HG03280 (cell line): ENCODE measurements around the gene PAQR5.
A peak's percentile ranks its signal among the peaks of the same experiment; 100 is the strongest.
"Not testable (repeated sequence)": the region's sequence is repeated elsewhere in the genome, so short reads cannot be mapped to it uniquely, and the experiment has no call there.

Experiments used
- ATAC-seq: cut with Tn5 transposase; IDR thresholded peaks from one replicate; pipeline ENCODE4 v1.9.1; 2021; ENCODE audit warnings: mild to moderate bottlenecking, moderate library complexity; ENCODE audit not compliant: unreplicated experiment

The PAQR5 gene

GRCh38 chr15:69415381-69415780, 116.7 kb downstream of the PAQR5 start:
- no peak for ATAC-seq

- ATAC-seq: no peak
Measured at GRCh38 chr15:69417581-69417980, 118.9 kb downstream of the PAQR5 start.

- ATAC-seq: no peak
Measured at GRCh38 chr15:69421498-69421897, 122.8 kb downstream of the PAQR5 start.

DNA sequence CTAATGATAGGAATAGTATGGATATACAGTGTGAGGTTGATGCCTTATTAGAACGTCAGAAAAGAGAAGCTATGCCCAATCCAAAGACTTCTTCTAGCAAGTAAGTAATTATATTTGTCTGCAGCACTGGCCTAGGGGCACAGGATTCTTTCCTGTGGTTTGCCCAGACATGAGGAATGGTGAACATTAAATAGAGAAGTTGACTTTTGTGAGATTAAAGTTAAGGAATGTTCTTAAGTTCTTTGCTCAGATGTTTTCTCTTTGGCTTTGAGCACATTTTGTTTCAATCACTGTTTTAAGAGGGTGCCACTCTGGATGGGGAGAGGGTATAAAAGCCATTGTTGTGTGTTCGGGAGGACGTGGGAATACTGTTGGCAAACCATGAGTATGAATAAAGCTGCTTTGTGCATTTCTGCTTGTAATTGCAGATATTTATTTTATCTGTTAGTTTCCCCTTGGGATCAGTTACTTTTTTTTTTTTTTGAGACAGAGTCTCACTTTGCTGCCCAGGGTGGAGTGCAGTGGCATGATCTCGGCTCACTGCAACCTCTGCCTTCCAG, 123.7 kb downstream of the PAQR5 start:
- no peak for ATAC-seq

DNA sequence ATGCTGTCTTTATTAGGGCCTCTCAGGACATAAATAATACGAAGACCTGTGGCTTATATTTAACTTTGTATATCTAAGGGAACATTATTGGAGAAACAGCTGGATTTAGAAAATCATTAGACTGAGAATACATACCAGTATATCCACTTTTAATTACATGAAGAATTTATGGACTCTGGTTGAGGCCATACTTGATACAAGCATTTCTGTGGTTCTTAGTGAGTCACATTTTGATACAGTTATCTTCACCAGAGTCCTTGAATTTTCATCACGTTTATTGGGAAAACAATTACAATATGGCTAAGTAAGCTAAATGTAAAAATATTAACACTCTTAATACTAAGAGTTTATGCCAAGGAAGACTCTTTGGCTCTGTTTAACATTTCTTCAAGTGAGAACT, 125.3 kb downstream of the PAQR5 start:
- no peak for ATAC-seq

DNA sequence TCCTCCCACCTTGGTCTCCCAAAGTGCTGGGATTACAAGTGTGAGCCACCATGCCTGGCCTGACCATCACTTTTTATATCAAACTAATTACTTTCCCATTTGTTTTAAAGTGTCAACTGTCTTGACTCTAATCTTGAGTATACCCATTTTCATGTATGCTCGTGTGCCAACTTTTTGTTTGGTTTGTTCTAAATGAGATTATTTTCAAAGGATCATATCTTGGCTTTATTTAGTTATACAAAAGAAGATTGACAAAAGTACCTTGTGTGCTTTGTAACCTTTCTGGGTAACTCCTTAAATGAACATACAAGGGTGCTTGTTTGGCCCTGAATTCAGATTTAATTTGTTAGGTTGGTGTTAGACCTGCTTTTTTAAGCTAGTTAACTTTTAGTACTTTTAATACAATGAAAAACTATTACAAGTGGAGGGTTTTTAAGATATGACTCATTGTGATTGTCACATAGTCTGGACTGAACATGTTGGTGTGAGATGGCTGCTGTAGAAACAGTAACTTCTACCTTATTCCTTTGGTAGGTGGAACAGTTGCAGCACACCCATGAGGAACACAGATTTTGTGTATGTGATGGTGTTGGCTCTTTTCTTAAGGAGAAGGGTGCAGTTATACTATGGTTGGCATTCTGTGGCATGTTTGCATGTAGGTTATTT, 126.2 kb downstream of the PAQR5 start:
- no peak for ATAC-seq

- no peak for ATAC-seq
Measured at GRCh38 chr15:69433831-69434230, 135.1 kb downstream of the PAQR5 start.

- ATAC-seq: no peak
Measured at GRCh38 chr15:69434238-69434637, 135.5 kb downstream of the PAQR5 start.

DNA sequence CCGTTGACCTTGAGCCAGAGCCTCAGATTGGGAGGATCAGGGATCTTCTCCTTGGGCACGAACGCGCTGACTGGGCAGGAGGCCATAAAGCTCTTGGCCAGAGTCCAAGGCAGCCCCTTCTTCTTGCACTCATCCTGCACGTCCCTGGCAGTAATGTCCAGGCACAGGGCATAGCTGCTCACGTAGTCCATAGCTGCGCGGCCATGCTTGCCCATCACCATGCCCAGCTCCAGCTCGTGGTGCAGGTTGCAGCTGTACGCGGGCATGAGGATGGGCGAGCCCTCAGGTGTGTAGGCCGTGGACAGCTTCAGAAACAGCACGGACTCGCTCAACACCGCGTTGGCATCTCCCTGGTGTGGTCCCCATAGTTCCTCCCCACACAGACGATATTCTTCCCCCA, 136.0 kb downstream of the PAQR5 start:
- no peak for ATAC-seq

- ATAC-seq: no peak
Measured at GRCh38 chr15:69435985-69436384, 137.3 kb downstream of the PAQR5 start.

DNA sequence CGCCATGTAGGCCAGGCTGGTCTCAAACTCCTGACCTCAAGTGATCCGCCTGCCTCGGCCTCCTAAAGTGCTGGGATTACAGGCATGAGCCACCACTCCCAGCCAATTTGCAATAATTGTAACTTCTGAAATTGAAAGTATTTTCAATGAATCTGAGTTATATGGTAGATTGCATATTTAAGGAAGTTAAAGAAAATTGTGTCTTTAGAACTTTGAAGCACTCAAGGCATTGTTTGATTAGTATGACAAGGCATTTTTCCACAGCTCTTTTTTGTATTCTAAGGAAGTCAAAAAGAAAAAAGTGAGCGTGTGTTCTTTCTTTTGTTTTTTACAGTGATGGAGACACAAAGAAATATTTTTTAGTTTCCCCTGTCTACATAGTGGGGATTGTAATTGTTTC, 138.2 kb downstream of the PAQR5 start:
- no peak for ATAC-seq

- ATAC-seq: no peak
Measured at GRCh38 chr15:69439623-69440022, 140.9 kb downstream of the PAQR5 start.

DNA sequence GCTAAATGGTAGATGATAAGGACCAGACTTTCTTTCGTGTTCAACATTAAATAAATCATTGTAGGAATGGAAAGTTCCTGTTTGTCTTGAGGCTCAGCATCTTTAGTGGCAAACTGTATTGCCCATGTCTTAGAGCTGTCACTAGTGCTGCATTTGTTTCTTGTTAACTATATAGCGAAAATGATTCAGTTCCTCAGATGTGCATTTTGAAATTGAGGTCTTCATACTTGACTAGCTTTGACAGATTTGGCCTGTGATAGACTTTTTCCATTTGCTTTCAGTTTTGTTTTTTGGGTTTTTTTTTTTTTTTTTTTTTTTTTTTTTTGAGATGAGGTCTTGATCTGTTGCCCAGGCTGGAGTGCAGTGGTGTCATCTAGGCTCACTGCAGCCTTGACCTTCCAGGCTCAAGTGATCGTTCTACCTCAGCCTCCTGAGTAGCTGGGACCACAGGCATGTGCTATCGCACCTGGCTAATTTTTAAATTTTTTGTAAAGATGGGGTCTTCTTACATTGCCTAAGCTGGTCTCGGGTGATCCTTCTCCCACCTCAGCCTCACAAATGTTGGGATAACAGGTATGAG, 144.4 kb downstream of the PAQR5 start:
- no peak for ATAC-seq

DNA sequence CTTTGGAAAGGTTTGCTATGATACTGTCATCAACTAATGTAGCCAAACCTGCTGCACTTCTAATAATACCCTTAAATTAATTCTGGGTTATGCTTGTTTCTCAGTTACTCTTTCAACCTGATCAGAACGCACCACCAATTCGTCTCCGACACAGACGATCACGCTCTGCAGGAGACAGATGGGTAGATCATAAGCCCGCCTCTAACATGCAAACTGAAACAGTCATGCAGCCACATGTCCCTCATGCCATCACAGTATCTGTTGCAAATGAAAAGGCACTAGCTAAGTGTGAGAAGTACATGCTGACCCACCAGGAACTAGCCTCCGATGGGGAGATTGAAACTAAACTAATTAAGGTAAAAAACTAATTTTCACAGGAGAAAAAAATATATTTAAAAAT, 146.0 kb downstream of the PAQR5 start:
- no peak for ATAC-seq

GRCh38 chr15:69446953-69447352, 148.2 kb downstream of the PAQR5 start:
- no peak for ATAC-seq

DNA sequence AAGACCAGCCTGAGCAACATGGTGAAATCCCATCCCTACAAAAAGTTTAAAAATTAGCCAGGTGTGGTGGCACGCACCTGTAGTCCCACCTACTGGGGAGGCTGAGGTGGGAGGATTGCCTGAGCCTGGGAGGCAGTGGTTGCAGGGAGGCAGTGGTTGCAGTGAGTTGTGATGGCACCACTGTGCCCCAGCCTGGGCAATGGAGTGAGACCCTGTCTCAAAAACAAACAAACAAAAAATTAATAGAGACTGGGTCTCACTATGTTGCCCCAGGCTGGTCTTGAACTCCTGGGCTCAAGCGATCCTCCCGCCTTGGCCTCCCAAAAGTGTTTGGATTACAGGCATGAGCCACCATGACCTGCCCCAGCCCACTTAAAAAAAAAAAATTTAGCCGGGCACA, 151.5 kb downstream of the PAQR5 start:
- not testable (repeated sequence) for ATAC-seq

DNA sequence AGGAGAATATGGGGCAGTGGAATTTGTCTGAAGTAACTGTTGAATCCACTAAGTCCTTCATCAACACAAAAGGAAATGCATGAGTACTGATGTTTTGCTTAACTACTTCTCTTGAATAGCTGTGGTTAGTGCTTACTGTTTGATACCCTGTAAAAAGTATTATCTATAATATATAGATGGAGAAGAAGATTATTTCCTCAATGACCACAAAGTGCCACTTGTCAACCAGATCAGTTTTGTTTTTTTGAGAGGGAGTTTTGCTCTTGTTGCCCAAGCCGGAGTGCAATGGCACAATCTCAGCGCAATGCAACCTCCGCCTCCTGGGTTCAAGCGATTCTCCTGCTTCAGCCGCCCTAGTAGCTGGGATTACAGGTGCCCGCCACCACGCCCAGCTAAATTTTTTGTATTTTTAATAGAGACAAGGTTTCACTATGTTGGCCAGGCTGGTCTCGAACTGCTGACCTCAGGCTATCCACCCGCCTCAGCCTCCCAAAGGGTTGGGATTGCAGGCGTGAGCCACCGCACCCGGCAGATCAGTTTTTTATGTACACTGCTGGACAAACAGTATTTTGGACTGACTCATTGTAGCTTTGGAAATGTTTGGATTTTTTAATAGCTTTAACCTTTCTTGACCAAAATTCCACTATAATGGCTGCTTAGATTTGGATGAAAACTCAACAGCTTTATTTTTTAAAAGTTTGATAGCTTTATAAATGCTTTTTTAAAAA, 152.4 kb downstream of the PAQR5 start:
- ATAC-seq: no peak

- peak; percentile 23 for ATAC-seq
Measured at GRCh38 chr15:69451951-69452691, 153.4 kb downstream of the PAQR5 start.

DNA sequence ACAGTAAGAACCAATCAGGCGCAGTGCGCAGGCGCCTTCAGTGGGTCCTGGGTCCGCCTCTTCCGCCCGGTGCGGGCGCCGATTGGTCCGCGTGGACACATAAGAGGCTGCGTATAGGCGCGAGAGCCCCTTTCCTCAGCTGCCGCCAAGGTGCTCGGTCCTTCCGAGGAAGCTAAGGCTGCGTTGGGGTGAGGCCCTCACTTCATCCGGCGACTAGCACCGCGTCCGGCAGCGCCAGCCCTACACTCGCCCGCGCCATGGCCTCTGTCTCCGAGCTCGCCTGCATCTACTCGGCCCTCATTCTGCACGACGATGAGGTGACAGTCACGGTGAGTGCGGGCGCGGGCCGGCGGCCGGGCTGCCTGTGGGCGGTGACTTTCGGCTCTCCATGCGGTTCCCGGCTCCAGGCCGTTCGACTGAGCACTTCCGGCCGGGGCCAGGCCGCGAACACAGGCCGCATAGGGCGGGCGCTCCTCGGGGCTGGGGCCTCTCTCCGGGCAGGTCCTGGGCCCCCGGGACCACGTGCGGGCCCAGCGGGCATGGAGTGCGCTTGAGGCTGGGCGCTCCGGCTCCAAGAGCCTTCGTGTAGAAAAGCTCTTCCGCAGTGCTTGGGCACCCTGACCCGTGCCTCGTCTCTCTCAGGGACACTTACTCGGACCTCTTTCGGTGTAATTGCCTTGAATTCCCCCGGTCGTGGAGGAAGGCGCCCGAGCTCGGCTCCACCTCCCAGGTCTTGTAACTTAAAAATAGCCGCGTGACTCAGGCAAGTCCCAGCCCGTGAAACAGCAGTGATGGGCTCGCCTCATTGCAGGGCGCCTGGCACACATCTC, 154.2 kb downstream of the PAQR5 start, which contains the start of gene RPLP1:
RPLP1 (plus strand) TSS at position 127 of the 830 bp plus-strand sequence; CDS start at position 258, 131 bp downstream.
- ATAC-seq: peak; percentile 88

DNA sequence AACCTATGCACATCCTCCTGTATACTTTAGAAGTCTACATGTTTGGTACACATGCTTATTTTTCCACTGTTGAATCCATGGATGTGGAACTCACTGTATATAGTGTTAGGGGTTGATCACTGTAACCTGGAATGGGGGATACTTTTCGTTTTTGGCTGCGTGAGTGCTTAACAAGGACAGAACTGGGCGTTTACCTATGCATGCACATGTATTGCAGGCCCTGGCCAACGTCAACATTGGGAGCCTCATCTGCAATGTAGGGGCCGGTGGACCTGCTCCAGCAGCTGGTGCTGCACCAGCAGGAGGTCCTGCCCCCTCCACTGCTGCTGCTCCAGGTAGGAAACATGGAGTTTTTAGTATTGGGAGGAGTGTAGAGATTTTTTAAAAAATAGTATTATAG, 156.2 kb downstream of the PAQR5 start:
- no peak for ATAC-seq
